ENCODE data around the gene ALDH6A1.

GRCh38 chr14:74034572-74034971, 49.7 kb downstream of the ALDH6A1 start:
- TF ChIP-seq KAT7 (CRISPR knock-in tag; IDR thresholded peaks at IDR 0.05; ENCODE audit: borderline replicate concordance): no peak
- TF ChIP-seq HDAC1 (CRISPR knock-in tag; IDR thresholded peaks at IDR 0.05): no peak
- TF ChIP-seq, protein P1, sequence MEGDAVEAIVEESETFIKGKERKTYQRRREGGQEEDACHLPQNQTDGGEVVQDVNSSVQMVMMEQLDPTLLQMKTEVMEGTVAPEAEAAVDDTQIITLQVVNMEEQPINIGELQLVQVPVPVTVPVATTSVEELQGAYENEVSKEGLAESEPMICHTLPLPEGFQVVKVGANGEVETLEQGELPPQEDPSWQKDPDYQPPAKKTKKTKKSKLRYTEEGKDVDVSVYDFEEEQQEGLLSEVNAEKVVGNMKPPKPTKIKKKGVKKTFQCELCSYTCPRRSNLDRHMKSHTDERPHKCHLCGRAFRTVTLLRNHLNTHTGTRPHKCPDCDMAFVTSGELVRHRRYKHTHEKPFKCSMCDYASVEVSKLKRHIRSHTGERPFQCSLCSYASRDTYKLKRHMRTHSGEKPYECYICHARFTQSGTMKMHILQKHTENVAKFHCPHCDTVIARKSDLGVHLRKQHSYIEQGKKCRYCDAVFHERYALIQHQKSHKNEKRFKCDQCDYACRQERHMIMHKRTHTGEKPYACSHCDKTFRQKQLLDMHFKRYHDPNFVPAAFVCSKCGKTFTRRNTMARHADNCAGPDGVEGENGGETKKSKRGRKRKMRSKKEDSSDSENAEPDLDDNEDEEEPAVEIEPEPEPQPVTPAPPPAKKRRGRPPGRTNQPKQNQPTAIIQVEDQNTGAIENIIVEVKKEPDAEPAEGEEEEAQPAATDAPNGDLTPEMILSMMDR (CRISPR knock-in tag; IDR thresholded peaks at IDR 0.05): no peak
- TF ChIP-seq HMGA1 (CRISPR knock-in tag; conservative IDR thresholded peaks at IDR 0.05): no peak
- TF ChIP-seq SMC3 (IDR thresholded peaks at IDR 0.05; ENCODE audit: low read length): no peak
- TF ChIP-seq, protein P2, sequence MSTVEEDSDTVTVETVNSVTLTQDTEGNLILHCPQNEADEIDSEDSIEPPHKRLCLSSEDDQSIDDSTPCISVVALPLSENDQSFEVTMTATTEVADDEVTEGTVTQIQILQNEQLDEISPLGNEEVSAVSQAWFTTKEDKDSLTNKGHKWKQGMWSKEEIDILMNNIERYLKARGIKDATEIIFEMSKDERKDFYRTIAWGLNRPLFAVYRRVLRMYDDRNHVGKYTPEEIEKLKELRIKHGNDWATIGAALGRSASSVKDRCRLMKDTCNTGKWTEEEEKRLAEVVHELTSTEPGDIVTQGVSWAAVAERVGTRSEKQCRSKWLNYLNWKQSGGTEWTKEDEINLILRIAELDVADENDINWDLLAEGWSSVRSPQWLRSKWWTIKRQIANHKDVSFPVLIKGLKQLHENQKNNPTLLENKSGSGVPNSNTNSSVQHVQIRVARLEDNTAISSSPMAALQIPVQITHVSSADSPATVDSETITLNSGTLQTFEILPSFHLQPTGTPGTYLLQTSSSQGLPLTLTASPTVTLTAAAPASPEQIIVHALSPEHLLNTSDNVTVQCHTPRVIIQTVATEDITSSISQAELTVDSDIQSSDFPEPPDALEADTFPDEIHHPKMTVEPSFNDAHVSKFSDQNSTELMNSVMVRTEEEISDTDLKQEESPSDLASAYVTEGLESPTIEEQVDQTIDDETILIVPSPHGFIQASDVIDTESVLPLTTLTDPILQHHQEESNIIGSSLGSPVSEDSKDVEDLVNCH (CRISPR knock-in tag; IDR thresholded peaks at IDR 0.05): no peak
- no peak for TF ChIP-seq ZNF496 (CRISPR knock-in tag; IDR thresholded peaks at IDR 0.05; ENCODE audit: insufficient replicate concordance)
- no peak for TF ChIP-seq ZNF24 (IDR thresholded peaks at IDR 0.05)
- TF ChIP-seq SP1 (IDR thresholded peaks at IDR 0.05): no peak
- TF ChIP-seq SP1 (CRISPR knock-in tag; IDR thresholded peaks at IDR 0.05): no peak
- TF ChIP-seq RARA (CRISPR knock-in tag; IDR thresholded peaks at IDR 0.05): no peak
- no peak for TF ChIP-seq GTF2F1 (IDR thresholded peaks at IDR 0.05; ENCODE audit: low read length)

Measured in HepG2 (cell line).